GM21717 (cell line): ENCODE data around the gene ROR1.
"Not testable (repeated sequence)": the region's sequence is repeated elsewhere in the genome, so short reads cannot be mapped to it uniquely, and the experiment has no call there.

Experiments
- ATAC-seq: cut with Tn5 transposase; IDR thresholded peaks from one replicate; pipeline ENCODE4 v1.9.1; 2021; ENCODE audit warnings: mild to moderate bottlenecking, moderate library complexity; ENCODE audit not compliant: unreplicated experiment

Gene ROR1

DNA sequence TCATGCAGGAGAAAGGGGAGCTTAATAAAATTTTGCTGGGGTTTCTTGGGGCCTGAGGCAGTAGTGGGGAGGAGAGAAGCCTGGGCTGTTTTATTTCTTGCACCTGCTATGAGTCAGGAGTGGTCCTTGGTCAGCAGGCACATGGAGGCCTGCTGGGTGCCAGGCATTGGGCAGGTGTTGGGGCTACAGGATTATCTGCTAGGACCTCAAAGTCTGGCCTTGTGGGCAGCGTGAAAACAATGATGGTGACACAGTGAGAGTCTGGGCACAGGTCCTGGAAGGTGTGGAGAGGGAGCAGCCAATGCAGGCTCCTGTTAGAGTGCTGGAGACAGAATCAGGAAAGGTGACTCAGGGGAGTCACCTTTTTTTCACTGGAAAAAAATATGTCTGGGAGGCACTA is 17.2 kb downstream of the ROR1 start:
- no peak for ATAC-seq

DNA sequence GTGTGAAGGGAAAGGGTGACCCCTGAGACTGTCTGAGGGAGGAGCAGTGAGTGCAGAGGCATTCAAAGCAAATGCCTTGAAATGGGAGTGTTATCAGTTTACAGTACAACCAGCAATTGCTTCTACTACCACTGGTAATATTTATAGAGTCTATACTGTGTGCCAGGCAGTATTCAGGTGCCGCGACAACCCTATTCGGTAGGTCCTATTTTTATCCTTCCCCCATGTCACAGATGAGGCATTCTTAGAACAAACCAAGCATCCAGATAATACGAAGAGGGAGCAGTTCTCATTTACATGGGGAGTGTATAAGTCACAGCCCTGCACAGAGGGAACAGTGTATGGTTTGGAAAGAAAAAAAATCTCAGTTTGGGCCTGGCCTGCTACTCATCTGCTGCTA is 18.3 kb downstream of the ROR1 start:
- ATAC-seq, result no peak

- no peak for ATAC-seq
Measured at GRCh38 chr1:63793741-63794240, 20.0 kb downstream of the ROR1 start.

DNA sequence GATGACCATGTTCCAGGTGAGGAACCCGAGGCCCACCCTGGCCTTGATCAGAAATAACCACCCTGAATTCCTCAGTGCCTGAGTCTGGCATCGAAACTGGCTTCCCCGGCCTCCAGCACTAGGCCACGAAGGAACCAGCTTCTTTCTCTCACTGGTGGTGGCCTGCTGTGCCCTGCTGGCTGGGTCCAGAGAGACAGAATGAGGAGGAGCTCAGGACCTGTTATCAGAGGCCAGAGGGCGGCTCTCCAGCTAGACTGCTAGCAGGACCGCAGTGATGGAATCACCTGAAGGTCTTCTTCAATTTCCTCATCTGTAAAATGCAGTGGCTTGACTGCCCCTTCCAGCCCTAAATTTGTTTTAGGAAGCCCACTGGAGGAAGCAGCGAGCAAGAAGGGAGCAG is 20.5 kb downstream of the ROR1 start:
- ATAC-seq, result no peak

- ATAC-seq, result no peak
Measured at GRCh38 chr1:63794939-63795378, 21.1 kb downstream of the ROR1 start.

- ATAC-seq, result no peak
Measured at GRCh38 chr1:63795455-63795854, 21.6 kb downstream of the ROR1 start.

DNA sequence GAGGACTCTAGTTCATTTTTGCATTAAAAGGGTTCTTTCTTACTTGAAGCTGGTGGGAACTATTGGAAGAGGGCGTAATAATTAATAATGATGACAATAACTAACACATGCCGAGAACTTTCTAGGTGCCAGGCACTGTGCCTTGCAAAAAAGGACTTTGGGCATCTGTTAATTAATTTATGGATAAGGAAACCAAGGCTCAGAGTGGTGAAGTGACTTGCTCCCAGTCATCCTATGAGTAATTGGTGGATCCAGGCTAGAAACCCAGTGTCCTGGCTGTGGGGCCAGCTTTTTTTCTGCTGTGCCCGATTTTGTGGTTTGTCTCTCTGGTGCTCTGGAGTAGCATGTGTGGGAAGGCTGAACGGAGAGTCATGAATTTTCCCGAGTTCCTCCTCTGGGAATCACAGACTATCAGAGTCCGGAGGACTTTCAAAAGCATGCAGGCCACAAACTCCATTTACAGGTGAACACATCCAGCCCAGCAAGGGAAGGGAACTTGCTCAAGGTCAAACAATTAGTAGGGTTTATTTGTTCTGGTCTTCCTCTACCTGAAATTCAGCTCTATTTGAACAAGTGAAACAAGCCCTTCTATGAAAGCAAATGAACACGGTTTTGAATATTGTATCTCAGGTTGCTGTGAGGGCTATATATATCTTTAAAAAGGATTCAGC is 23.4 kb downstream of the ROR1 start:
- no peak for ATAC-seq

DNA sequence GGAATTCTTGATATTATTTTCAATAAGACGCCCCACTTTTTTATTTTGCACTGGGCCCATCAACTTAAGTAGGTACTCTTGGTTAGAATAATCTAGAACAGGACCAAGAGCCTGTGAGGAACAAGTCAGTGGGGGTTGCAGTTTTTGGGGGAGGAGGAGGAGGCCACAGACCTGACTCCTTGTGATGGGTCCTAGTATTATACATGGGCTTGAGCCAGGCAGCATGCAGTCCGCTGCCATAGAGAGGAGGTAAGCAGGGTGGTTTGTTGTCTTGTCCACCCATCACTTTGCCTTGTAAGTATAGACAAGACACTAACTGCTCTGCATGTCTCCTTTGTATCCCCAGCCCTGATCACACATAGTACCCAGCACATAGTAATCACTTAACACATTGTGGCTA is 24.5 kb downstream of the ROR1 start:
- no peak for ATAC-seq

GRCh38 chr1:63799307-63799706 is 25.5 kb downstream of the ROR1 start:
- no peak for ATAC-seq

GRCh38 chr1:63799820-63800219 is 26.0 kb downstream of the ROR1 start:
- ATAC-seq, result no peak

DNA sequence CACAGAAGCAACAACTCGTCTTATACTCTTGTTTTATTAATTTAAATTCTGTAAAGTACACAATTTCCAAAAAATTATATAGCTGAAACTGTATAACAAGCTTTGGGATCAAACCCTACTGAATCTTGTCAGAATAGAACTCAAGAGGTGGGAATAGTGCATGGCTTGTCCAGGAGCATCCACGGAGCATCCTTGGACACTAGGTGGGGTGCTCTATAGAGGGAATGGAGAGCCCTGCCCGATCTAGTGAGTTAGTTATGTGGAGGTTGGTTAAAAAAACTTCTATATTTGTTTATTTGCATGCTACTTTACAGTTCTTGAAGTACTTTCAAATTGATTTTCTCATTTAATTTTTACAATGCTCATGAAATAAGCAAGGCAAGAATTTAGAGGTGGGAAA is 28.3 kb downstream of the ROR1 start:
- ATAC-seq, result no peak

GRCh38 chr1:63804829-63805484 is 31.1 kb downstream of the ROR1 start:
- no peak for ATAC-seq

- no peak for ATAC-seq
Measured at GRCh38 chr1:63807046-63807445, 33.2 kb downstream of the ROR1 start.

- no peak for ATAC-seq
Measured at GRCh38 chr1:63810936-63811469, 37.2 kb downstream of the ROR1 start.

- no peak for ATAC-seq
Measured at GRCh38 chr1:63812071-63812700, 38.4 kb downstream of the ROR1 start.

GRCh38 chr1:63813829-63814277 is 40.0 kb downstream of the ROR1 start:
- ATAC-seq, result no peak

GRCh38 chr1:63816217-63816815 is 42.5 kb downstream of the ROR1 start:
- not testable (repeated sequence) for ATAC-seq

- ATAC-seq, result no peak
Measured at GRCh38 chr1:63817152-63817667, 43.4 kb downstream of the ROR1 start.

DNA sequence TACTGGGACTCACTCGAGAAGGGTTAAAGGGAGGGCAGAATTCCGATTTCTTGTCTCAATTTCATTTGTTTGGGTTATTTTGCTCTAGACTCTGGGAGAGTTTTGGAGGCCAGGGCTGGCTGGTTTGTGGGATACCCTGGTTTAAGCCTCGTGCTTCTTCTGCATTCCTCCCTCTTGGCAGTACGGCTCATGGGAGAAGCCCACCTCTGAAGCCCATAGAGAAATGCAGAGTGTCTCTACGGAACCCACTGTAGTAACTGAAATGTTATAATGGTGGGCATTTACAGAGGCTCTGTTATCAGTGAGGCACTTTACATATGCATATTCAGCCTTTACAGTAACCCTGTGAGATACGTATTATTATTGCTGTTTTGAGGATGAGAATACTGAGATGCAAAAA is 43.9 kb downstream of the ROR1 start:
- no peak for ATAC-seq

DNA sequence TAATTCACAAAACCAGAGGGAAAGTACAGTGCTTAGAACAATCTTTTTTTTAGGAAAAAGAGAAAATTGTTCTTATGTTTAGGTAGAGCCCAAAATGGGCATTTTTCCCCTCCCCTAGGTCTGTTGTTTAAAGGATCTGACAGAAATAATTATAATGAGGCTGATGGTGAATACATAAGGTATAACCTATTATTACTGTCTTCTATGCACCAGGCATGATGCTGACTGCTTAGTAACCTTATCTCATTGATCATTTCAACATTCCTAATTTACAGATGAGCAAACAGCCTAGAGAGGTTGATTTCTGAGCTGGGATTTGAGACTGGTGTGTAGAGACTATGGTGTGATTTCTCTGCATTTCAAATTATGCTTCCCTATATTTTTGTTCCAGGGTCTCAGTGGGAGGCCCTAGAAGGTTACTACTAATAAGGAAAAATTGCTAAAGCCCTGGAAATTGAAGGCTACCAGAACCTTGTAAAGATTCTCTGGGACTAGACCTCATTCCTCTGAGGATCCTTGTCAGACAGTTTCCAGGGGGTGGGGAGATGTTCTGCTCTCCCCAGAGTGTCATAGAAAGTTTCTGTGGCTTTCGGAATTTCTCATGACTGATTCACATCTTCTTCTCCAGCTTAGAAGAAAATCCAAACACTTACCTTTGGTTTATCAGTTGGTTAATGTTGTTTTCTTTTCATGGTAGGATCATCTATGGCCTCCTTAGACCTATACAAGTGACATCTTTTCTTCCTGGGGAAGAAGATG is 44.9 kb downstream of the ROR1 start:
- no peak for ATAC-seq
